NCI-H510A treated with DMSO at 0.1 percent for 48 hours (cell line): ENCODE results near the gene CYTL1.
"Not testable (repeated sequence)": the region's sequence is repeated elsewhere in the genome, so short reads cannot be mapped to it uniquely, and the experiment has no call there.

ENCODE experiments used
- DNase-seq: peaks from one replicate; lab custom pipeline; 2025; lab: John Stamatoyannopoulos, UW

CYTL1 gene

GRCh38 chr4:5019274-5019673, at the start of gene CYTL1:
CYTL1 (minus strand) TSS chr4:5019458; CDS start chr4:5019445, 13 bp downstream.
- no peak for DNase-seq

DNA sequence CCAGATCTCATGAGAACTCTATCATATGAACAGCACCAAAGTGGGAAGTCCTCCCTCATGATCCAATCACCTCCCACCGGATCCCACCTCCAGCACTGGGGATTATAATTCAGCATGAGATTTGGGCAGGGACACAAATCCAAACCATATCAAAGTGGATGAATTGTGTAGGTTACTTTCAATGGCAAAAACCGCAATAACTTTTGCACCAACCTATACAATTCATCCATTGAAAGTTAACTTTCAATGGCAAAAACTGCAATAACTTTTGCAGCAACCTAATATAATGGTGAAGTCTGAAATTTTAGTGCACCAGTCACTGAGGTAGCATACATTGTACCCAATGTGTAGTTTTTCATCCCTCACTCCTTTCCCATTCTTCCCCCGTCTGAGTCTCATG, 48.6 kb upstream of the CYTL1 start:
- DNase-seq: no peak

- DNase-seq: not testable (repeated sequence)
Measured at GRCh38 chr4:5066968-5067367, 47.7 kb upstream of the CYTL1 start.

- no peak for DNase-seq
Measured at GRCh38 chr4:5066101-5066500, 46.8 kb upstream of the CYTL1 start.

DNA sequence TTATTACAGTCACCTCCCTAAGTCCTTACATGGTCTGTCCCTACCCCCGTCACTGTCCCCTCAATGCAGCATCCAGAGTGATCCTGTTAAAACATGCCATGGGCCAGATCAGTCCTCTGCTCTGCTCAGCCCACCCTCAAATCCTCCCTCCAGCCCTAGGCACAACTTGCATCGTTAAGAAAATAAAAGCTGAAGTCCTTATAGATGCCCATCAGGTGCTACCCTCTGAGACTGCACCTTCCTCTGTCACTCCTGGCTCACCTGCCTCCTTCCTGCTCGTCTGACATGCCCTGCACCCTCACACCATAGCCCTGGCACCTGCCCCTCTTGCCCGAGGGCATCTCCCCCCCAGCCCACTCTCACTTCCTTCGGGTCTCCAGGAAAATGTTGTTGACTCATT, 36.2 kb upstream of the CYTL1 start:
- no peak for DNase-seq

DNA sequence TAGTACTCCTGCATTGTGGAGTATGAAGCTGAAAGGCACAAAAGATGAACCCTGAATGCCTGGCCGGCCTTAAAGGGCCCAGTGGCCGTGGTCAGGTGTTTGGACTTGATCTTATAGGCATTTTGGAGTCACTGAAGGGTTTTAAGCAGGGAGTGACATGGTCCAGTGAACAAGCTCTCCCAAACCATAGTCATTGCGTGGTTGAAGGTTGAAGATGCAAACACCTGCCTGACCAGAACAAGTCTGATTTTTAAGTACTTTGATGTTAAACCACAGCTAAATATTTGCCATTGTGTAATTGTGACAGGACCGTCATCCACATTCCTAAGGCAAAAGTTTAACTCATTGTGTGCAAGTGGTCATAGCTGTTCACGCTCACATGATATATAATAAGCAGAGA, 35.3 kb upstream of the CYTL1 start:
- peak; percentile 9 for DNase-seq

DNA sequence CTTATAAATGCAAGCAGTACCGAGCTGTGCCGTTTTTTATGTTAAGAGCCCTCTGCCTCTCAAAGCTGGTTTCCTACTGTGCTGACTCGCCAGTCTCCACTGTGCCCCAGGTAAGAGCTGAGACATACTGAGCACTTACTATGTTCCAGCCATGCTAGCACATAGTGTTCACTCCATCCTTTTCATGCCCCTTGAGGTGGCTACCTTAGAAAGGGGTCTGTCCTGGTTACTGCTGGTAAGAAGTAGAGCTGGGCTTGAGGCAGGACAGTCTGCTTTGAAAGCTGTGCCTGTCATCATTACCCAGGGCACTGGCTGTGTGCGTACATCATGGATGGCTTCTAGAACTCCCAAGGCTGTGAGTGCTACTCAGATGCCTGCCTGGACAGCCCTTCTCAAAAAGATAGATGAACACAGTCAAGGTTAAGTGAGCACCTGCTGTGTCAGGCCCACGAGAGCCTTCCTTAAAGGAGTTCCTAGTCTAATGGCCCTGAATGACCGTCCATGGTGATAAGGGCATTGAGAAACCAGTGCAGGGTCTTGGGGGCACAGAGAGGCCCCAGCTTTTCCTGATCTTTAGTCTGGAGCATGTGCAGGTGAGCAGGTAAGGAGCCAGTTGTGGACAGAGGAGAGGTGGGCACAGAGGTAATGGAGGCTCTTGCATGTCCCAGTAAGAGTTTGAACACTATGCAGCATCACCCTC, 33.6 kb upstream of the CYTL1 start:
- no peak for DNase-seq

GRCh38 chr4:5052204-5052702, 33.0 kb upstream of the CYTL1 start:
- DNase-seq: no peak

DNA sequence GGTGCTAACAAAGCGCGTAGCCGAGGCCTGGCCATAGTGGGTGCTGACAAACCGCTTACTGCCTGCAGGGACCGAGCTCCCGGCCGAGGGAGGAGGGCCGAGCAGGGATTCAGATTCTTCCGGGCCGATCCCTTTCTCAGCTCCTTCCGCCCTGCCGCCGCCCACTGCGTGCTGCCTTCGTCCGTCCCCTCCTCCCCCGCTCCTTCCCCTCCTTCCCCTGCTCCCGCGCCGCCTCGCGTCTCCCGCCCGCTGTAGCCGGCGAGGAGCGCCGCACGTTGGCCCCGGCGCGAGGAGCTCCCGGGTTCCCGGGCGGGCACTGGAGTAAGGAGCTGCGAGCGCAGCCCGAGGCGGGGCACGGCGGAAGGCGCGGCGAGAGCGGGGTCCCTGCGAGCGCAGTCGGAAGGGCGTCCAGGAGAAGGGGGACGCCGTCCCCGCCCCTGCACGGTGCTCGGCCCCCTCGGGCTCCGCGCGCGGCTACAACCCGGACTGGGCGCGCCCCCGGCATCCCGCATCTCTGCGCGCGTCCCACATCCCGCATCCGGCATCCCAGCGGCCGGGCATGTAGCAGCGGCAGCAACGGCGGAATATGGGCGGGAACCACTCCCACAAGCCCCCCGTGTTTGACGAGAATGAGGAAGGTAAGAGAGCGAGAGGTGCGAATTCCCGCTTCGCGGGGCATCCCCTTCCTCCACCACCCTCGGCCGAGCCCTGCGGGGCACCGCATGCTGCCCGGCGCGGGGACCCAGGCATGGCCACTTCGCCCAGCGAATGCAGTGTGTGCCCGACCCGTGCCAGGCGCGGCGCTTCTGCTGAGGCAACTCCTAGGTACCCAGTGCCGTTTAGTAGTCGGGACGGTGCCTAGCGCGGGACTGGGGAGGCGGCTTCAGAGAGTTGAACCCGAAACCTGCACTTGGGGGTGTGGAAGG, 32.3 kb upstream of the CYTL1 start, which contains the start of gene STK32B:
TSS of gene STK32B (plus strand) at position 203 of the 926 bp plus-strand sequence.
- peak; percentile 27 for DNase-seq

DNA sequence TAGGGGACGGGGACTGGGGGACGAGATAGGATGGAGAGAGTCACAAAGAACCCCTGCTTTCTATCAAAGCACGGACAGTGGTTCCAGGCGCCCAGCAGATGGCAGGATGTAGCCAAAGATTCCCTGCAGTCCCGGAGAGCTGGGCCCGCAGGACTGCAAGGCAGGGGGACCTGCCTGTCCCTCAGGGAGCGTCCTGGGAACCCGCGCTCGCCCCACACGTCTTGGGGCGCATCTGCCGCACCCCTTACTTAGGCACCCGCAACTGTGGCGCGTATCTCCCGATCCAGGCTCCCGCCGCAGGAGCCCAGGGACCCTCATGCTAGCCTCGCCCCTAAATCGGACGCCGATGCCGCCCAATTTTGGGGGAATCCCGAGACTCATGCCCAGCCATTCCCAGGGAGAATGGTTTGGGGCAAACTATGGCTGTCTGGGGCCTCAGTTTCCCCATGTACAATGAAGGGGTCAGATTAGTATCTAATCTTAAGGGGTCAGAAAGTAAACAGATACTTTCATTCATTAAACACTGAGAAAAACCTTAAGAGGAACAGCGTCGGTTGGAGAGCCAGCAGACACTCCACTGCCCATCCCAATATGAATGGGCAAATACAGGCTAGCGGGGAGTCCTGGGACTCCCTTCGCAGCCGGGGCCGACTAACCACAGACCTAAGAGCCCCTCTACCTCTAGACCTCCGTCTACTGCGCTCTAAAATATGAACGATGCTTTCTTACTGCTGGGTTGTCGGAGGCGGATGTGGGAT, 31.4 kb upstream of the CYTL1 start:
- DNase-seq: peak; percentile 63

- no peak for DNase-seq
Measured at GRCh38 chr4:5048721-5049120, 29.5 kb upstream of the CYTL1 start.

DNA sequence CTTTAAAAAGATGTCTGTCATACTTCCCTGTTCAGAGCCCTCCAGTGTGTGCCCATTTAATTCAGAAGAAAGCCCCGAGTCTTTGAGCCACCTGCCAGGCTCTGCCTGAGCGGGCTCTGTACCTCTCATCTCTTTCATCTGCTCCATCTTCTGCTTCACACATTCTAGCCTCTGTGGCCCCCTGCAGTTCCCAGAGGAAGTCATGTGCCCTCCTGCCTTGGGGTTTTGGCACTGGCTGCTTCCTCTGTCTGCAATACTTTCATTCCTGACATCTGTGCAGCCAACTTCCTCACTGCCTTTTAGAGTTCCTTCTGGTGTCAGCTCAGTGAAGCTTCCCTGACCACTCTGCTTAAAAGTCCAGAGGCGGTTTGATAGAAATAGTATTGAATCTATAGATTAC, 25.8 kb upstream of the CYTL1 start:
- no peak for DNase-seq

DNA sequence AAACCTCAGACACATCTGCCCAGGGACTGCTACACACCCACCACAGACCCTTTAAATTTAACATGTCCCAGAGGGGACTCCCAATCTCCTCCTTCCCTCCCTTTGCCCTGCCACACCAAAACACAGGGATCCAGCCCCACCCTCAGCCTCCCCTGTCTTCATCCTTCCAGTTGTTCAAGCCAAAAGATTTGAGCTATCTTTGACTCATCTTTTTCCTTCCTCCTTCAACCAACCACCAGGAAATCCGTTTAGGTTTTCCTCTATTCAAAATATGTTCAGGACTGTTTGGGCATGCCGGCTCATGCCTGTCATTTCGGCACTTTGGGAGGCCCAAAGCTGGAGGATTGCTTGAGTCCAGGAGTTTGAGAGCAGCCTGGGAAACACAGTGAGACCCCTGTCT, 25.1 kb upstream of the CYTL1 start:
- no peak for DNase-seq

DNA sequence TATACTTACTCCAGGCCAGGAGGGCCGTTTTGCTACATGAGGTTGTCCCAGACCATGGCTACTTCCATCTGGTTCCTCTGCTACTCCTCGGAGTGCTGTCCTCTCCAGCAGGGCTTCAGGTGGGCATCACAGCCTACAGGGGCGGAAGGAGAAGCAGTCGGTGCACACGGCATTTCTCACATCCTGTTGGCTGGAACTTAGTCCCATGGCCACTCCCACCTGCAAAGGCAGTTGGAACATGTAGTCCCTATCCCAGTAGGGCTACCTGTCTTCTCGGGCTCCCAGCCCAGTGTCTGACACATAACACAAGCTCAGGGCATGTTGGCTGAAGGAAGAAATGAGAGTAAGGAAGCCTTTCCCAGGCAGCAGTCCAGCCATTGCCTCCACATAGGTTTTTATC, 24.3 kb upstream of the CYTL1 start:
- DNase-seq: no peak

GRCh38 chr4:5041699-5042098, 22.4 kb upstream of the CYTL1 start:
- DNase-seq: no peak

GRCh38 chr4:5040856-5041620, 21.8 kb upstream of the CYTL1 start:
- DNase-seq: no peak

GRCh38 chr4:5039800-5040199, 20.5 kb upstream of the CYTL1 start:
- DNase-seq: no peak

GRCh38 chr4:5037553-5038551, 18.6 kb upstream of the CYTL1 start:
- DNase-seq: no peak

GRCh38 chr4:5036239-5036638, 17.0 kb upstream of the CYTL1 start:
- no peak for DNase-seq

GRCh38 chr4:5034206-5034605, 14.9 kb upstream of the CYTL1 start:
- no peak for DNase-seq
